Astrocyte of the cerebellum (primary cell): ENCODE data around the gene ASB2.

ENCODE experiments used
- DNase-seq: peaks from one replicate; pipeline ENCODE4 v3.0.0-alpha.2; 2011; ENCODE audit warnings: low read depth
- H3K4me3 ChIP-seq: 2 replicates; pipeline ENCODE4 v1.5.1; 2011; ENCODE audit warnings: mild to moderate bottlenecking, low read depth, low read length, moderate library complexity
- in situ Hi-C: cut with HindIII; loops from 2 replicates; pipeline ENCODE4 v1.10.0; 2017; ENCODE audit warnings: low sequenced_read_pairs
- TF ChIP-seq, protein P1 (sequence below): IDR thresholded peaks from 2 replicates; pipeline ENCODE4 v1.5.1; 2012; ENCODE audit warnings: low read length, low read depth, moderate library complexity, mild to moderate bottlenecking; ENCODE audit errors: missing control alignments

The ASB2 gene

DNA sequence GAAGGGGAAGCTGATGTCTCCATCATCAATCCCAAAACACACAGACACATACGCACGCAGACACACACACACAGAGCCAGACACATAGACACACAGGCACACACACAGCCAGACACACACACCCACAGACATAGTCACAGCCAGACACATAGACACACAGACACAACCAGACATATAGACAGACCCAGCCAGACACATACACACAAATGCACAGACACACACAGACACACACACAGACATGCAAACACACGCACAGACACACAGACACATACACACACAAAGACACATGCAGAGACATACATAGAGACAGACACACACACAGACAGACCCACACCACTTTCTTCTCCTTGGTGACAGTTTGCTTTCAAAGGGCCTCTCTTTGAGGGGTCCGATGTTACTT lies 27.0 kb upstream of the ASB2 start:
- no peak overlapping the region for H3K4me3 ChIP-seq
- in situ Hi-C loops, result no loop called here
- DNase-seq, result no peak
- TF ChIP-seq, protein P1, sequence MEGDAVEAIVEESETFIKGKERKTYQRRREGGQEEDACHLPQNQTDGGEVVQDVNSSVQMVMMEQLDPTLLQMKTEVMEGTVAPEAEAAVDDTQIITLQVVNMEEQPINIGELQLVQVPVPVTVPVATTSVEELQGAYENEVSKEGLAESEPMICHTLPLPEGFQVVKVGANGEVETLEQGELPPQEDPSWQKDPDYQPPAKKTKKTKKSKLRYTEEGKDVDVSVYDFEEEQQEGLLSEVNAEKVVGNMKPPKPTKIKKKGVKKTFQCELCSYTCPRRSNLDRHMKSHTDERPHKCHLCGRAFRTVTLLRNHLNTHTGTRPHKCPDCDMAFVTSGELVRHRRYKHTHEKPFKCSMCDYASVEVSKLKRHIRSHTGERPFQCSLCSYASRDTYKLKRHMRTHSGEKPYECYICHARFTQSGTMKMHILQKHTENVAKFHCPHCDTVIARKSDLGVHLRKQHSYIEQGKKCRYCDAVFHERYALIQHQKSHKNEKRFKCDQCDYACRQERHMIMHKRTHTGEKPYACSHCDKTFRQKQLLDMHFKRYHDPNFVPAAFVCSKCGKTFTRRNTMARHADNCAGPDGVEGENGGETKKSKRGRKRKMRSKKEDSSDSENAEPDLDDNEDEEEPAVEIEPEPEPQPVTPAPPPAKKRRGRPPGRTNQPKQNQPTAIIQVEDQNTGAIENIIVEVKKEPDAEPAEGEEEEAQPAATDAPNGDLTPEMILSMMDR, result no peak

DNA sequence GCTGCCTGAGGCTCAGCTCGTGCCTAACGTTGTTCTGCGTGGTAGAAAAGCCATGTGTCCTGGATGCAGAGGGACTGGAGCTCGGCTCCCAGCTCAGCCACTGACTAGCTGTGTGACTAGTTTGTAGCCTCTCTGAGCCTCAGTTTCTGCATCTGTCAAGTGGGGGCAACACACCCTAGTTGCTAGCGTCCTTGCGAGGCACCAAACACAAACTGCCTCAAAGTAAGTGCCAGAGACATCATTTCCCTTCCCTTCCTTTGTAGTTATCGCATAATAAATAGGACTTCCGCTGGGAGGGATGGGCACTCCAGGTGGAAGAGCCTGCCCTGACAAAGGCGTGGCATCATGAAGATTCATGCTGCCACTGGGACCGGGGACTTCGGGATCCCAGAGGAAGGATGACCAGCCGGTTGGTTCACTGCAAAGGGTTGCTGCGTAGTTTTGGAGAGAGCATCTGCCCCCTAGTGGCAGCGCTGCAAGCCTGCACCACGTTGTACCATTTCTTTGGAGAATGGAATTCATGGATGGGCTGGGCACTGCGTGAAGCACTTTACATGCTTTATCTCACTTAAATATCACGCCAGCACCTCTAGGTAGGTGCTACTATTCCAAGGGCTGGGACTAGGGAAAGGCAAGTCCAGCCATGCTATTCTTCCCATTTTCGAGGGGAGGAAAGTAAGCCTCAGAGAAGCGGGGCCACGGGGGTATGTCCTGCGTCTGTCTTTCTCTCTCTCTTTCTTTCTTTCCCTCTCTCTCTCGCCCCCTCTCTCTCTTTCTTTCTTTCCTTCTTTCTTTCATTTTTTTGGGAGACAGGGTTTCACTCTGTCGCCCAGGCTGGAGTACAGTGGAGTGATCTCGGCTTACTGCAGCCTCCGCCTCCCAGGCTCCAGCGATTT lies 25.4 kb upstream of the ASB2 start:
- TF ChIP-seq, protein P1, result peak; percentile 97
- peak; percentile 32 for DNase-seq
- in situ Hi-C loops, result no loop called here
- H3K4me3 ChIP-seq, result no peak overlapping the region

DNA sequence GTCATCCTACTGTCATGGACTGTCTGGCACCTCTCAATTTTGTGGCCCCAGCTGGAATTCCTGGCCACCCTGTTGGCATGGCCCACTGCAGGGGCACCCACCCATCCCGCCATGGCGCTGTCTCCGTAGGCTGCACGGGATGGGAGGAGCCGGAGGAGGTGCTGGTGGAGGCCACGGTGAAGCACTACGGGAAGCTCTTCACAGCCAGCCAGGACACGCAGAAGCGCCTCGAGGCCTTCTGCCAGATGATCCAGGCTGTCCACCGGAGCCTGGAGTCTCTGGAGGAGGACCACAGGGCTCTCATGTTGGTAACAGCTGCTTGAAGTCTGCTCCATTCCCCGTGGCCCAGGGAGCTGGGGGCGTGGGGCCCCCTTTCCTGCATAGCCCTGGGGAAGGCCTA lies 24.6 kb upstream of the ASB2 start:
- H3K4me3 ChIP-seq, result no peak overlapping the region
- in situ Hi-C loops, result no loop called here
- TF ChIP-seq, protein P1, result no peak
- no peak for DNase-seq

DNA sequence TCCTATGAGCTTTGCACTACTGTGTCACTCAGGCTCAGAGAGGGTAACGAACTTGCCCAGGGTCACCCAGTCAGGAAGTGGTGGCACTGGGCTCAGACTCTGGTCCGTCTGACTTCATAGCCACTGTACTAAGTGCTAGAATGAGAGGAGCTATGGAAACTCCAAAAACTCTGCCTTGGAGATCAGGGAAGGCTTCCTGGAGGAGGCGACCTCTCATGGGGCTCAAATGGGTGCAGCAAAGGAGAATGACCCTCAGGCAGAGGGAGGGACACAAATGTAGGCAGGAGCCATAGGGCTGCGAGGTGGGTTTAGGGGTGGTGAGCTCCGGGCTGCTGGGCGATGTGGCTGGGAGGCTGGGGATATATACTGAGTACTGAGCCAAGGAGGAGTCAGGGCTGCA lies 23.9 kb upstream of the ASB2 start:
- in situ Hi-C loops, result no loop called here
- TF ChIP-seq, protein P1, result no peak

DNA sequence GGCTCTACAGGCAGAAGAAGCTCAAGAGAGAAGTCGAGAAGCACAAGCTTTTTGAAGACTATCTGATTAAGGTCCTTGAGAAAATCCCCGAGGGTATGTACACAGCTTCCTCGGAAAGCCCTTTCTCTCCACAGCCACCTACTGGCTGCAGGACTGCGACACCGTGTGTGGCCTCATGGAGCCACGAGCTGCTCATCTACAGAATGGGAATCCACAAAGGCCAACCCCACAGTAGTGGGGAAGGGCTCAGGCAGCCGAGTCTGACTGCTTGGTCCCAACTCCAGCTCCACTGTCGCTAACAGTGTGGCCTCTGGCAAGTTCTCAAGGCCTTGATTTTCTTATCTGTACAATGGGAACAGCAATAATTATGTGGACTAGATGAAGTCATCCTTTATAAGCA lies 23.2 kb upstream of the ASB2 start:
- TF ChIP-seq, protein P1, result no peak
- DNase-seq, result no peak
- no peak overlapping the region for H3K4me3 ChIP-seq
- in situ Hi-C loops, result no loop called here

More for the DNA sequence above, 23.9 kb upstream of the ASB2 start:
- no peak overlapping the region for H3K4me3 ChIP-seq
- no peak for DNase-seq

DNA sequence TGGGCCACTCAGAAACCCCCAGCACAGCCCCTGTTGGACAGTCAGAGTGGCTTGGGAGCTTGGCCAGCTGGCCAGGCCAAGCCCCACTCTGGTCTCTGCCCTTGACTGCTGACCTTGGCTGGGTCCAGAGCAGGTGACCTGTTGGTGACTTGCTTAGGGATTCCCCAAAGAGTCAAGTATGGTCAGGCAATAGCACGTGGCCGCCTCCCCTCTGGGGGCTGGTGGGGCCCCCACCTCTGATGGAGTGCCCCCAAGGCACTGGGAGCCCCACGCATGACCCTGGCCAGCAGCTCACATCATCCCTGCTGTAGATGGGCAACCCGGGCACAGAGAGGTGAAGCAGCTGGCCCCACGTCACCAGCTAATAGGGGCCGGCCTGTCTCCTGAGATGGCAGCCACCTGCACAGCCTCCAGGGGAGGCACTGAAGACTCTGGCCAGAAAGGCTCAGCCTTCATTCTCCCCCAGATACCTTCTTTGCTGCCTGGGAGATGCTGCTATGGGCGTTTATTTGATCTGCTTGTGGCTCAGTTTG lies 22.6 kb upstream of the ASB2 start:
- in situ Hi-C loops, result no loop called here
- H3K4me3 ChIP-seq, result no peak overlapping the region
- TF ChIP-seq, protein P1, result no peak
- DNase-seq, result no peak
